HCT116 (cell line): ENCODE measurements around the gene METTL1. TPM values are rescaled to one million over a fixed set of nuclear protein-coding genes. Genes with fewer than 3 reads are reported as not detected.
"Not testable (repeated sequence)": the region's sequence is repeated elsewhere in the genome, so short reads cannot be mapped to it uniquely, and the experiment has no call there.

Experiments used
- ATAC-seq: fragments of 200-7000 bp; cut with Tn5 transposase; 2 replicates; pipeline ENCODE4 v1.9.1; 2020; ENCODE audit warnings: mild to moderate bottlenecking, moderate library complexity
- Bru-seq: library from RNA; stranded (reverse); fragments of 400-500 nt; gene quantifications from one replicate; lab custom pipeline; 2021; lab: Mats Ljungman, UMichigan
- BruChase-seq, 2 experiments: library from RNA; stranded (reverse); fragments of 400-500 nt; gene quantifications; one replicate each; lab custom pipeline; 2021; lab: Mats Ljungman, UMichigan
- BruUV-seq: library from RNA; stranded (reverse); fragments of 400-500 nt; replicated peaks from 2 replicates; lab custom pipeline; 2021; lab: Mats Ljungman, UMichigan
- CTCF ChIA-PET: fragments of 300-600 bp; sonication (Branson Sonifier 250); formaldehyde crosslinking; loops from one replicate; lab custom pipeline; 2021; ENCODE audit warnings: antibody characterized with exemption; lab: Charles Lee
- POLR2A ChIA-PET: fragments of 300-600, 350-600 bp; sonication (Branson Sonifier 250); formaldehyde crosslinking; loops from one replicate; lab custom pipeline; 2021; ENCODE audit warnings: antibody characterized with exemption; lab: Charles Lee
- RAD21 ChIA-PET, 2 experiments: fragments of 300-600 bp; sonication (Branson Sonifier 250); formaldehyde crosslinking; loops; one replicate each; lab custom pipeline; 2023; ENCODE audit warnings: low total read pairs in 2 of 2; ENCODE audit not compliant: uncharacterized antibody in 2 of 2, unreplicated experiment in 2 of 2, low non-redundant PET in 1 of 2; lab: Charles Lee
- DNase-seq: peaks from one replicate; pipeline ENCODE4 v3.0.0-alpha.2; 2010; ENCODE audit warnings: low read depth, low spot score
- H2AFZ ChIP-seq: fragments of 200-600 bp; shearing (Covaris generic), sonication (generic); 2 replicates; pipeline ENCODE4 v1.6.1; 2017; ENCODE audit warnings: low read depth, mixed run types, mixed read lengths, antibody characterized with exemption, low read length; ENCODE audit not compliant: poor library complexity, severe bottlenecking
- H3K27ac ChIP-seq: 2 replicates; pipeline ENCODE4 v1.5.1; 2012; ENCODE audit warnings: low read depth, low read length
- H3K27me3 ChIP-seq: fragments of 200-600 bp; sonication (generic); 2 replicates; pipeline ENCODE4 v1.6.1; 2016; ENCODE audit warnings: mixed run types, low read length, mixed read lengths; ENCODE audit not compliant: insufficient read depth
- H3K36me3 ChIP-seq, 2 experiments: fragments of 200-500 bp in 1 of 2; fragments of 200-600 bp in 1 of 2; sonication (Bioruptor generic) in 1 of 2; sonication (generic) in 1 of 2; 2 replicates each; pipeline versions ENCODE4 v1.5.1 to v1.6.1; 2014 to 2016; ENCODE audit warnings: low read length in 2 of 2, inconsistent platforms in 1 of 2, mixed read lengths in 1 of 2, mixed run types in 1 of 2; ENCODE audit not compliant: insufficient read depth in 2 of 2, control insufficient read depth in 1 of 2
- H3K4me1 ChIP-seq, 2 experiments: fragments of 200-600 bp in 1 of 2; sonication (generic) in 1 of 2; 2 replicates each; pipeline versions ENCODE4 v1.5.1 to v1.6.1; 2012 to 2017; ENCODE audit warnings: low read length in 2 of 2, inconsistent platforms in 1 of 2, mild to moderate bottlenecking in 1 of 2, mixed read lengths in 1 of 2, mixed run types in 1 of 2, moderate library complexity in 1 of 2; ENCODE audit not compliant: insufficient read depth in 2 of 2, control insufficient read depth in 1 of 2
- H3K4me2 ChIP-seq: fragments of 200-600 bp; sonication (generic); 2 replicates; pipeline ENCODE4 v1.6.1; 2017; ENCODE audit warnings: mixed run types, low read length, mixed read lengths
- H3K4me3 ChIP-seq, 2 experiments: fragments of 200-600 bp in 1 of 2; sonication (generic) in 1 of 2; replicated peaks in 1 of 2; 2 replicates each; pipeline ENCODE4 v1.5.1; 2011 to 2016; ENCODE audit warnings: low read length in 2 of 2, control low read depth in 1 of 2, low read depth in 1 of 2, mild to moderate bottlenecking in 1 of 2, mixed read lengths in 1 of 2, mixed run types in 1 of 2
- H3K79me2 ChIP-seq: fragments of 200-600 bp; sonication (generic); 2 replicates; pipeline ENCODE4 v1.6.1; 2017; ENCODE audit warnings: mild to moderate bottlenecking, mixed run types, low read length, moderate library complexity, mixed read lengths; ENCODE audit not compliant: insufficient read depth
- H3K9ac ChIP-seq: fragments of 200-600 bp; sonication (generic); 2 replicates; pipeline ENCODE4 v1.6.1; 2016; ENCODE audit warnings: low read length, mixed read lengths
- H3K9me2 ChIP-seq: fragments of 200-600 bp; sonication (generic), shearing (Covaris generic); 2 replicates; pipeline ENCODE4 v1.6.1; 2017; ENCODE audit warnings: mixed run types, mild to moderate bottlenecking, moderate library complexity; ENCODE audit not compliant: insufficient read depth
- H3K9me3 ChIP-seq, 2 experiments: fragments of 200-500 bp in 1 of 2; fragments of 200-600 bp in 1 of 2; sonication (Bioruptor generic) in 1 of 2; sonication (generic) in 1 of 2; 2 replicates each; pipeline ENCODE4 v1.6.1; 2014 to 2017; ENCODE audit warnings: low read length in 2 of 2, mixed read lengths in 2 of 2, inconsistent platforms in 1 of 2, low read depth in 1 of 2, mild to moderate bottlenecking in 1 of 2, mixed run types in 1 of 2, moderate library complexity in 1 of 2; ENCODE audit not compliant: control insufficient read depth in 1 of 2, insufficient read depth in 1 of 2
- H4K20me1 ChIP-seq: fragments of 200-600 bp; sonication (generic), shearing (Covaris generic); 2 replicates; pipeline ENCODE4 v1.6.1; 2017; ENCODE audit warnings: mixed run types, mild to moderate bottlenecking, moderate library complexity; ENCODE audit not compliant: insufficient read depth
- EGR1 ChIP-seq: IDR thresholded peaks from 2 replicates; pipeline ENCODE4 v1.6.1; 2012; ENCODE audit warnings: low read depth
- EZH2 ChIP-seq: fragments of 200-600 bp; sonication (generic); IDR thresholded peaks from 2 replicates; pipeline ENCODE4 v1.6.1; 2017; ENCODE audit warnings: antibody characterized with exemption, mixed run types
- JUND ChIP-seq: IDR thresholded peaks from 2 replicates; pipeline ENCODE4 v1.6.1; 2012
- POLR2A ChIP-seq: IDR thresholded peaks from 2 replicates; pipeline ENCODE4 v1.7.0; 2011; ENCODE audit warnings: borderline replicate concordance; ENCODE audit not compliant: insufficient read depth, insufficient read length; ENCODE audit errors: extremely low read depth
- POLR2AphosphoS5 ChIP-seq: IDR thresholded peaks from 2 replicates; pipeline ENCODE4 v1.6.1; 2011; ENCODE audit warnings: mild to moderate bottlenecking, low read depth, low read length, moderate library complexity
- SIN3A ChIP-seq: IDR thresholded peaks from 2 replicates; pipeline ENCODE4 v1.6.1; 2012; ENCODE audit warnings: low read depth
- SP1 ChIP-seq: IDR thresholded peaks from 2 replicates; pipeline ENCODE4 v1.6.1; 2012; ENCODE audit warnings: low read depth
- TCF7L2 ChIP-seq: IDR thresholded peaks from 2 replicates; pipeline ENCODE4 v1.7.0; 2011; ENCODE audit warnings: borderline replicate concordance, inconsistent platforms; ENCODE audit not compliant: insufficient read depth, insufficient read length; ENCODE audit errors: extremely low read depth
- YY1 ChIP-seq: IDR thresholded peaks from 2 replicates; pipeline ENCODE4 v1.6.1; 2011; ENCODE audit warnings: low read length, low read depth, moderate library complexity, mild to moderate bottlenecking; ENCODE audit not compliant: insufficient replicate concordance; ENCODE audit errors: extremely low read depth
- ZFX ChIP-seq: fragments of 450-650 bp; IDR thresholded peaks from 2 replicates; pipeline ENCODE4 v1.6.1; 2017
- intact Hi-C: fragments of 100-400 bp; cut with micrococcal nuclease; formaldehyde crosslinking; loops from 2 replicates; pipeline ENCODE4 v1.10.0; 2022
- long read RNA-seq: library from polyadenylated mRNA; unstranded; transcript quantifications from one replicate; pipeline ENCODE4 v2.0.0, GENCODE V29; 2021; ENCODE audit not compliant: unreplicated experiment
- polyA plus RNA-seq: library from polyadenylated mRNA; unstranded; fragments of >200 nt; gene quantifications from 2 replicates; pipeline ENCODE4 v1.2.1, GENCODE V29; 2012; ENCODE audit warnings: missing spikeins
- total RNA-seq: library from RNA; stranded (reverse); gene quantifications from one replicate; pipeline ENCODE4 v1.2.1, GENCODE V29; 2021; ENCODE audit not compliant: unreplicated experiment
- TF ChIP-seq, protein P1 (sequence below): IDR thresholded peaks from 2 replicates; pipeline ENCODE4 v1.6.1; 2011; ENCODE audit warnings: mild to moderate bottlenecking, low read length, moderate library complexity; ENCODE audit not compliant: insufficient replicate concordance; ENCODE audit errors: extremely low read depth
- TF ChIP-seq, protein P2 (sequence below): IDR thresholded peaks from 2 replicates; pipeline ENCODE4 v1.6.1; 2012

Gene METTL1
- 56.6 TPM for total RNA-seq
- polyA plus RNA-seq, result 36.3 and 49.0 TPM in 2 replicates
- Bru-seq, nascent RNA, result percentile 90 among the genes with signal in this experiment
- percentile 83 among the genes with signal in this experiment for BruChase-seq, experiment 1, labeled RNA remaining after a 6-hour chase
- BruChase-seq, experiment 2, labeled RNA remaining after a 2-hour chase, result percentile 91 among the genes with signal in this experiment
- long read RNA-seq, transcript METTL1-202 (6 exons, 2,066 nt), result major isoform, 29 of 47 reads
- long read RNA-seq, transcript METTL1-201 (5 exons, 1,096 nt), result minor isoform, 5 of 47 reads
- long read RNA-seq, partial matches to known transcripts, result 9 of 47 reads
- long read RNA-seq, other reads (novel, unspliced or antisense), result 4 of 47 reads

DNA sequence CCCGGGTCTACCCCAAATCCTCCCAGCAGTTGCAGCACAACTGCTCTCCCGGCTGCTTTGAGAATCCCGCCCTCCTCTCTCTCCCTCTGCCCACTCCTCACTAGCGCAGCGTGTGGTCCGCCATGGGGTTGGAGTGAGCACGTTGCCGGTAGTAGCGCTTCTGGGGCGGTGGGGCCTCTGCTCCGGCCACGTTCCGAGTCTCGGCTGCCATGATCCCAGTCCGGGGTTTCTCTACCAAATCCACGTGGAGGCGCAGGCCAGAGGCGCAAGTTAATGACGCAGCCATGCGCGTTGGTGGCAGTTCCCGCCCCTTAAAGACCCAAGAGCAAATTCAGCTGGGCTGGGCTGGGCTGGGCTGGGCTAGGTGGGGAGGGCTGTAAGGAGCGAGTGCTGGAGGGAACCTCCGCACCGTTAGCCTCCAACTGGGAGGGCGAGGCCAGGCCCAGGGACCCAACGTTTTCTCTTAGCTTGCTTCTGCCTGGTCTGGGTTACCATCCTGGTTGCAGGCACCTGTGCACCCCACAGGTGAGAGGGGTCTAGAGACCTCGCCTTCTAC lies at the start of gene METTL1:
Gene METTL1, minus strand, starts transcription at position 233 of the 556 bp plus-strand sequence. Its CDS starts 22 bp downstream, at position 211.
- no peaks in the 10 kb centered on the region for H3K9me2 ChIP-seq
- H3K4me1 ChIP-seq, result peaks cover 14 to 27% of the 10 kb centered on the region in 2 experiments
- no peaks in the 10 kb centered on the region for H3K27me3 ChIP-seq
- peak within 1 kb of the TSS; percentile 93 for H3K27ac ChIP-seq
- H3K9ac ChIP-seq, result peak within 1 kb of the TSS; percentile 97
- ATAC-seq (peak; percentile 85), DNase-seq (peak; percentile 96)
- no peaks in the 10 kb centered on the region for H3K9me3 ChIP-seq
- H2AFZ ChIP-seq, result peak within 1 kb of the TSS; percentile 66
- H3K4me3 ChIP-seq, result peak within 1 kb of the TSS; percentile 91 to 97
- TF ChIP-seq SIN3A, result no peak
- TF ChIP-seq POLR2A, result no peak
- TF ChIP-seq EGR1, result no peak
- peak; percentile 67 for TF ChIP-seq POLR2AphosphoS5
- no peak for TF ChIP-seq EZH2
- TF ChIP-seq, protein P1, sequence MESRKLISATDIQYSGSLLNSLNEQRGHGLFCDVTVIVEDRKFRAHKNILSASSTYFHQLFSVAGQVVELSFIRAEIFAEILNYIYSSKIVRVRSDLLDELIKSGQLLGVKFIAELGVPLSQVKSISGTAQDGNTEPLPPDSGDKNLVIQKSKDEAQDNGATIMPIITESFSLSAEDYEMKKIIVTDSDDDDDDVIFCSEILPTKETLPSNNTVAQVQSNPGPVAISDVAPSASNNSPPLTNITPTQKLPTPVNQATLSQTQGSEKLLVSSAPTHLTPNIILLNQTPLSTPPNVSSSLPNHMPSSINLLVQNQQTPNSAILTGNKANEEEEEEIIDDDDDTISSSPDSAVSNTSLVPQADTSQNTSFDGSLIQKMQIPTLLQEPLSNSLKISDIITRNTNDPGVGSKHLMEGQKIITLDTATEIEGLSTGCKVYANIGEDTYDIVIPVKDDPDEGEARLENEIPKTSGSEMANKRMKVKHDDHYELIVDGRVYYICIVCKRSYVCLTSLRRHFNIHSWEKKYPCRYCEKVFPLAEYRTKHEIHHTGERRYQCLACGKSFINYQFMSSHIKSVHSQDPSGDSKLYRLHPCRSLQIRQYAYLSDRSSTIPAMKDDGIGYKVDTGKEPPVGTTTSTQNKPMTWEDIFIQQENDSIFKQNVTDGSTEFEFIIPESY, result no peak
- no peak for TF ChIP-seq JUND
- peak; percentile 91 for TF ChIP-seq YY1
- TF ChIP-seq, protein P2, sequence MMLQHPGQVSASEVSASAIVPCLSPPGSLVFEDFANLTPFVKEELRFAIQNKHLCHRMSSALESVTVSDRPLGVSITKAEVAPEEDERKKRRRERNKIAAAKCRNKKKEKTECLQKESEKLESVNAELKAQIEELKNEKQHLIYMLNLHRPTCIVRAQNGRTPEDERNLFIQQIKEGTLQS, result no peak
- TF ChIP-seq ZFX, result peak; percentile 79
- TF ChIP-seq TCF7L2, result peak; percentile 60
- no peak for TF ChIP-seq SP1
- H3K79me2 ChIP-seq, result peaks cover 25% of the 10 kb centered on the region
- no peaks in the 10 kb centered on the region for H4K20me1 ChIP-seq
- ChIA-PET CTCF (interaction anchor here (0.7 to 1.0 kb wide), 6 partner anchors 10 to 189 kb away, joined by 3 to 6 read pairs (median 4); partner anchors contain the start of gene TSFM), POLR2A (interaction anchor here (0.6 to 1.2 kb wide), 6 partner anchors 8 to 559 kb away, joined by 3 to 6 read pairs (median 3); partner anchors contain the start of gene TSPAN31), RAD21 (interaction anchor here in 1 of 2 experiments (1.0 kb wide), 1 partner anchor 11 kb away, joined by 3 read pairs; the partner anchor contains the start of gene TSFM)
- peak within 1 kb of the TSS; percentile 88 for H3K4me2 ChIP-seq
- intact Hi-C loops, result loop anchor here (1.0 kb wide), 1 partner anchor 10 kb away; the partner anchor contains the start of gene TSFM
- BruUV-seq, result no TSS peak
- peaks cover 6 to 27% of the 10 kb centered on the region in 2 experiments; a peak in 3 of 4 replicates for H3K36me3 ChIP-seq

DNA sequence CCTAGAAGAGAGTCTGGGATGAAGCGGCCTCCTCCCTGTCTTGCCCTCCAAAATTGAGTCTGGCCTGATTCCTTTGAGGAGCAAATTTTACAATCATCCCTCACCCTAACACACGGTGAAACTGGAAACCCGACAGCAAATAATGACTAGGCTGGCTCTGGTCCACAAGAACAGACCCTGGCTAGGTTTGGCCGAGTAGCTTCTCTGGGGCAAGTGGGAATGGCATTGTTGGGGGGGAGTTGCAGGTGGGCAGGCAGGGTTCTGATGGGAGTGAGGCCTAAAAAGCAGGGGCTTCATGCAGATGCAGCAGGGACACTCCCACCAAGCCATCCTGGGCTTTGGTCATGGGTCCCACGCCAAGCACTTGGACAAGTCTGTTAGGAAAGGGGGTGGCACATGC lies 49.1 kb upstream of the METTL1 start:
- CTCF ChIA-PET, H3K79me2 ChIP-seq, H3K9me3 ChIP-seq, H4K20me1 ChIP-seq, H3K27ac ChIP-seq, H3K9ac ChIP-seq, H3K27me3 ChIP-seq, BruUV-seq, RAD21 ChIA-PET, H3K4me1 ChIP-seq, intact Hi-C loops, POLR2A ChIA-PET, H3K4me3 ChIP-seq, ATAC-seq, H2AFZ ChIP-seq, H3K9me2 ChIP-seq, DNase-seq, H3K4me2 ChIP-seq: not testable (repeated sequence)
- peaks cover 9 to 23% of the 10 kb centered on the region in 2 experiments; a peak in 3 of 4 replicates for H3K36me3 ChIP-seq
